Measurements from ENCODE around the gene AARS2. TPM values are rescaled to one million over a fixed set of nuclear protein-coding genes. Genes with fewer than 3 reads are reported as not detected.

The AARS2 gene
- total RNA-seq, 1 experiment from 2014 or later, result 11.4 TPM

GRCh38 chr6:44263354-44264100 lies 49.6 kb downstream of the AARS2 start:
- Histone ChIP-seq H3K9me3 (replicated peaks) (no peaks in the 10 kb centered on the region), H3K27ac (peak overlapping the region; percentile 42), H3K36me3 (peaks cover 46% of the 10 kb centered on the region), H3K4me3 (peak overlapping the region; percentile 67), H3K27me3 (replicated peaks) (peaks cover 2% of the 10 kb centered on the region; the same call in 1 of the 2 replicates), H3K4me1 (replicated peaks) (peaks cover 27% of the 10 kb centered on the region)
- peak; percentile 47 to 76 for DNase-seq (ENCODE audit: low read depth in 1 of 2, low spot score in 2 of 2)

DNA sequence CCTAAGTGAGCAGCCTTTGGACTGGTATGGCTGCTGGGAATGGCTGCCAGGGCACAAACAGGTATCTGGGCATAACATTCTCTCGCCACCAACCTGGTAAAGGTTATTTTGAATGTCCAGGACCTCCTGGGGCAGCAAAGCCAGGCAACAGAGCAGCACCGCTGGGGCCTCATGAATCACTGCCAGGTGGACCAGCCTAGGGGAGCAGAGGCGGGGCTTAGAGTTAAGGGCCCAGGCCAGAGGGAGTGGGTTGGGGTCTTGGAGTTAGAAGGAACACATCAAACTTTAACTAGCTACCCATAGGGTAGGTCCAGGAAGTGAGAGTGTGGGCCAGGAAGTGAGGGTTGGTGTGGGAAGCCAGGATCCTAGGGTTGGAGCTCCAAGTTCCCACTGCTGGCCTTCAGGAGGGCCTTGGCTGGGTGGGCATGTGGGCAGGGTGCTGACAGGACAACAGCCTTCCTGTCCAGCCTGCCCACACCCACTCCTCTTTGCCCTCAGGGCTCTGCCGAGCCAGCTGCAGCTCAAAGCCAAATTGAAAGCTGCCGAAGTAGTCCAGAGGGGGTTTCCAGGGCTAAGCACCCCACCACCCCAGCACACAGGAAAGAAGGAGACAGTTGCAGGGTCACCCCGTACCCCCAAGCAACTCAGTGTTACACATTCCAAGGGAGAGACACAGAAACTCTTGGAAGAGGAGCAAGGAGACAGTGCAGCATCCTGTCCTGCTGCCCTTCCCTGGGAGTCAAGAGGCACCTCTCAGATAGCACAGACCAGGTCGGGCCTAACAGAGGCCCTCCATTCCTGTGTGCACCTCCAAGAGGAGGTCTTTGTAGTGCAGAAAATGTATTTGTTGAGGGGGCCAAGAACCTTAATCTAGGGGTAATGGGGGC lies 50.4 kb downstream of the AARS2 start:
- Histone ChIP-seq H3K36me3 (peaks cover 54% of the 10 kb centered on the region), H3K4me1 (replicated peaks) (peaks cover 32% of the 10 kb centered on the region), H3K27ac (peak overlapping the region; percentile 42), H3K9me3 (replicated peaks) (no peaks in the 10 kb centered on the region), H3K27me3 (replicated peaks) (no peaks in the 10 kb centered on the region), H3K4me3 (peak overlapping the region; percentile 67)
- DNase-seq (ENCODE audit: low read depth in 1 of 2, low spot score in 2 of 2), result no peak

DNA sequence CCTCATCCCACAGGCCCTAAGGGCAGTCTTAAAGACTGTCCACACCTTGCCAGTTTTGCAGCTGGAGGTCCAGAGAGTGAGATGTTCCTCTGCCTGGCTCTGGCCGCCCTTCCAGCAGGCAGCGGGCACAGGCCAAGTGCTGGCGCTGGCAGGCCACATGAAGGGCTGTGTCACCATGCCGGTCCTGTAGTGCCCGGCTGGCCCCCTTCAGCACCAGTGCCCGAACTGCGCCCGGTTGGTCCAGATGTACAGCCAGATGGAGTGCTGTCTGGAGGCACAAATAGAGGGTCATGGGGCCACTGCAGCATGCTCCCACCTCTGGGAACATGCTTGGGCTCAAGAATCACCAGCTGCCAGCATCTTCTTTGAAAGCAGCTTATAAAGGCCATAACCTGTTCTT lies 51.6 kb downstream of the AARS2 start:
- no peak overlapping the region for H3K27ac ChIP-seq
- H3K36me3 ChIP-seq, result peaks cover 61% of the 10 kb centered on the region
- H3K9me3 ChIP-seq (replicated peaks), result no peaks in the 10 kb centered on the region
- no peak overlapping the region for H3K4me3 ChIP-seq
- H3K27me3 ChIP-seq (replicated peaks), result no peaks in the 10 kb centered on the region
- no peak for DNase-seq (ENCODE audit: low read depth in 1 of 2, low spot score in 2 of 2)
- peaks cover 37% of the 10 kb centered on the region for H3K4me1 ChIP-seq (replicated peaks)

DNA sequence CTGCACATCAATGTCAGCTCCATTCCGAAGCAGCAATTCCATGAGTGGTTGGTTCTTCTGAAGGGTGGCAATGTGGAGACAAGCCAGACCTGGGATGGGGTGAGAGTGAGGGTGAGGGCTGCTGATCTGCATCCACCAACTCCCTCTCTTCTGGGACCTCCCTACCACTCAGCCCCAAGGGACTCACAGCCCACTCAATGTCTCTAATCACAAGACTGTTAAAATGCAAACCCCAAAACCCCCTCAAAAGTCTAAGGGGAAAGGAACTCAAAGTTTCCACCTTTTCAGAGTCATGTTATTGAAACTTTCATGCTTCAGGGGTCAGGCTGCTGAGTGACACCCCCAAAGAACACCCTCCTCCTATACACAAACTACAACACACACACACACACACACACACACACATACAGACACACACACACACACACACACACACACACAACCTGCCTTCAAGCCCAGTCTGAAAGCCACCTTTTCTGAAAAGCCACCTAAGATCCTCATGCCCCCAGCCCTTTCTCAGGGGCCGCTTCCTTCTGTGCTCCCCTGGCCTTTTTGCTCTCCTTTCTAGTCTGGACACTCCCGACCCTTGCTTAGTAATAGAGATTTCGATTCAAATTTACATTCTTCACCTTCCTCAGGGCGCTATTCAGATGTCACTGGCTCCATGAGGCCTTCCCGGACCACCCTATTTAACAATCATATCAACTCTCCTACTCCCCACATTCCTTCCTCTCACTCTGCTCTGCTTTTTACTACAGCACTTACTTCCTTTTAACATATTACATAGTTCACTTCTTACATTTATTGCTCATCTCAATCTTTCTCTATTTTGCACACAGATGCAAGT lies 52.5 kb downstream of the AARS2 start:
- Histone ChIP-seq H3K9me3 (replicated peaks) (no peaks in the 10 kb centered on the region), H3K4me3 (no peak overlapping the region), H3K27ac (no peak overlapping the region), H3K27me3 (replicated peaks) (no peaks in the 10 kb centered on the region), H3K36me3 (peaks cover 70% of the 10 kb centered on the region), H3K4me1 (replicated peaks) (peaks cover 43% of the 10 kb centered on the region)
- no peak for DNase-seq (ENCODE audit: low read depth in 1 of 2, low spot score in 2 of 2)

- H3K36me3 ChIP-seq, result peaks cover 77% of the 10 kb centered on the region
- peaks cover 43% of the 10 kb centered on the region for H3K4me1 ChIP-seq (replicated peaks)
- no peak overlapping the region for H3K27ac ChIP-seq
- H3K9me3 ChIP-seq (replicated peaks), result no peaks in the 10 kb centered on the region
- H3K27me3 ChIP-seq (replicated peaks), result no peaks in the 10 kb centered on the region
- DNase-seq (ENCODE audit: low read depth in 1 of 2, low spot score in 2 of 2), result no peak
- H3K4me3 ChIP-seq, result no peak overlapping the region
Measured at GRCh38 chr6:44260011-44260410, 53.1 kb downstream of the AARS2 start.

DNA sequence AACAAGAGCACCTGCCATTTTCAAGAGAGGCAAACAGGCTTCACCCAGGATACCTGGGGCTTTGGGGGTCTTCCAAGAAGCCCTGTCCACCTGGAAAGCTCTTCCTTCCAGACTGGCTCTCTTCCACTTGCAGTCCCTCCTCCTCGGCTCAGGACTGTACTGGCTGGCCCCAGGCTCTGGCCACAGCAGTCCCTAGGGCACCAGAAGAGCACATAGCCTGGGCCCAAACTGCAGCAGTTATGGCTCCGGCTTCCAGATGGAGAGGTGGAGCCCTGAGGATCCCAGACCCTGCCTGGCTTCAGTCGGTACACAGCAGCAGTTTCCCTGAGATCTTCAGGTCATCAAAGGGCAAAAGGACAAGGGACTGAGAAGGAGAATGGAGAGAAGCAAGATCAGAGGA lies 54.2 kb downstream of the AARS2 start:
- no peak overlapping the region for H3K4me3 ChIP-seq
- H3K27ac ChIP-seq, result no peak overlapping the region
- H3K36me3 ChIP-seq, result peaks cover 87% of the 10 kb centered on the region
- no peak for DNase-seq (ENCODE audit: low read depth in 1 of 2, low spot score in 2 of 2)
- no peaks in the 10 kb centered on the region for H3K27me3 ChIP-seq (replicated peaks)
- no peaks in the 10 kb centered on the region for H3K9me3 ChIP-seq (replicated peaks)
- peaks cover 33% of the 10 kb centered on the region for H3K4me1 ChIP-seq (replicated peaks)

- Histone ChIP-seq H3K36me3 (peaks cover 93% of the 10 kb centered on the region), H3K27me3 (replicated peaks) (no peaks in the 10 kb centered on the region), H3K4me3 (no peak overlapping the region), H3K9me3 (replicated peaks) (no peaks in the 10 kb centered on the region), H3K4me1 (replicated peaks) (peaks cover 28% of the 10 kb centered on the region), H3K27ac (no peak overlapping the region)
- no peak for DNase-seq (ENCODE audit: low read depth in 1 of 2, low spot score in 2 of 2)
Measured at GRCh38 chr6:44258325-44258863, 54.8 kb downstream of the AARS2 start.

GRCh38 chr6:44257753-44258324 lies 55.3 kb downstream of the AARS2 start:
- Histone ChIP-seq H3K4me1 (replicated peaks) (peaks cover 22% of the 10 kb centered on the region), H3K27ac (peak overlapping the region; percentile 23), H3K27me3 (replicated peaks) (no peaks in the 10 kb centered on the region), H3K4me3 (peak overlapping the region; percentile 80), H3K36me3 (peaks cover 93% of the 10 kb centered on the region), H3K9me3 (replicated peaks) (no peaks in the 10 kb centered on the region)
- DNase-seq (ENCODE audit: low read depth in 1 of 2, low spot score in 2 of 2), result no peak

DNA sequence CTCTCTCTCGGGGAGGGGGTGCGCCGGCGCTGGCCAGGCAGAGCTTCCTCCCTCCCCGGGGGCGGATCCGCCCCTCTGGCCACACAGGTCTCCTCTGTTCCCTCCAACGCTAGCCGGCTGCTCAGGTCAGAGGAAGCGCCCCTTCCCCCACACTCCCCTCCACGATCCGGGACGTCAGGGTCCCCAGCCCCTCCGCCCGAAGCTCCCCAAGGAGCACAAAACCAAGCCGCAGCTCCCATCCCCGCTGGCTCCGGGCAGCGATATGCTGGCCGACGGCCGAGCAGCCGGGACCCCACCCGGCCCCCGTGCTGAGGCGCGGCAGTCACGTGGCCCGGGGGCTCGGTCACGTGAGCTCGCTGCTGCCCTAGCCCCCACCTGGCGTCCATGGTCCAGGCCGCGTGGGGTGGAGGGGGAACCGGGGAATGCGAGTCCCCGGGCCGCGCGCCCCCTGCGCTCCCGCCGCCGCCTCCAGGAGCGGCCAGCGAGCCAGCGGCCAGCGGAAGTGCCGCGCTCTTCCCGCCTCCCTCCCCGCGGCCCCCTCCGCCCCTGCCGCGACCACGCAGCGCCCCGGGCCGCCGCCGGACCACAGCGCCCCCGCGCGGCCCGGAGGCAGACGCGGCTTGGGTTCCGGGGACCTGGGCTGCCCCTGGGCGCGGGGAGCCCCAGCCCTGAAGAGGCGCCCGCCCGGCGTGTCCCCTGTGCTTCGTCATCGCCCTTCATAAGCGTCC lies 56.0 kb downstream of the AARS2 start, which contains the start of gene SLC35B2:
TSS of gene SLC35B2 (minus strand) at position 504 of the 728 bp plus-strand sequence. CDS start at position 386, 118 bp downstream.
- peak; percentile 77 to 81 for DNase-seq (ENCODE audit: low read depth in 1 of 2, low spot score in 2 of 2)
- Histone ChIP-seq H3K36me3 (peaks cover 93% of the 10 kb centered on the region), H3K27ac (peak within 1 kb of the TSS; percentile 65), H3K27me3 (replicated peaks) (no peaks in the 10 kb centered on the region), H3K4me1 (replicated peaks) (peaks cover 16% of the 10 kb centered on the region), H3K9me3 (replicated peaks) (no peaks in the 10 kb centered on the region), H3K4me3 (peak within 1 kb of the TSS; percentile 80)

DNA sequence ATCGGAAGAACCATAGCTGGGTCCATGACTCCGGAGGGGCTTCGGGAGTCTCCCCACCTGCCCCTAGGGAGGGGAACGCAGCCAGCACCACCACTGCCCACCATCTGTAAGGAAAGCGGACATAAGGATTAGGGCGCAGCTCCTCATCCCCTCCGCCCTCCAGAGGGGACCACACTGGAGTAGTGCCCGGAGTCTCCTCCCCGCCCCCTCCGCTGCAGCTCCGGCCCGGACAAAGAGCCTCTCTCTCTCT lies 56.4 kb downstream of the AARS2 start:
- Histone ChIP-seq H3K27ac (peak overlapping the region; percentile 65; the same call in 1 of the 2 replicates), H3K9me3 (replicated peaks) (no peaks in the 10 kb centered on the region), H3K4me3 (peak overlapping the region; percentile 80), H3K27me3 (replicated peaks) (no peaks in the 10 kb centered on the region), H3K4me1 (replicated peaks) (peaks cover 16% of the 10 kb centered on the region), H3K36me3 (peaks cover 93% of the 10 kb centered on the region)
- DNase-seq (ENCODE audit: low read depth in 1 of 2, low spot score in 2 of 2), result no peak

GRCh38 chr6:44255871-44256774 lies 57.0 kb downstream of the AARS2 start:
- Histone ChIP-seq H3K4me3 (peak overlapping the region; percentile 80), H3K27ac (no peak overlapping the region)
- DNase-seq (ENCODE audit: low read depth in 1 of 2, low spot score in 2 of 2), result no peak

More at GRCh38 chr6:44255871-44256774, 57.0 kb downstream of the AARS2 start:
- H3K36me3 ChIP-seq, result peaks cover 93% of the 10 kb centered on the region
- no peaks in the 10 kb centered on the region for H3K9me3 ChIP-seq (replicated peaks)
- H3K4me1 ChIP-seq (replicated peaks), result peaks cover 16% of the 10 kb centered on the region
- H3K27me3 ChIP-seq (replicated peaks), result no peaks in the 10 kb centered on the region

Measured in SJSA1 (cell line).